Measurements from ENCODE around the gene CALML4. TPM values are rescaled to one million over a fixed set of nuclear protein-coding genes. Genes with fewer than 3 reads are reported as not detected.

Gene CALML4
- total RNA-seq, 2 donors from 2014 or later, result 3.3 to 12.7 TPM

DNA sequence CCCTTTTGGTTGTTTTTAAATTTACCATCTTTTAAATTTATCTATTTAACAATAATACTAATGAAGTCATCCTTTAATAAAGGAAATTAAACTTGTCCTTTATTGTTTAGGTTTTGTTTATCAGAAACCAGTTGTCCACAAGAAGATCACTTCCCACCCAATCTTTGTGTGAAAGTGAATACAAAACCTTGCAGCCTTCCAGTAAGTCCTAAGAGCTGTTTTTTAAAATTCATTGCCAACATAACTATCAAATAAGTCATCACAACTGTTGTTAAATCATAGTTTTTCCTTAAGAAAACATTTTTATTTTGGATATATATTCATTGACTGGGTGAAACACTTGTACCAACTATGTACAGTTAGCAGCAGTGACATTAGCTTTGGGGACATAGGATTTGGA is 59.4 kb downstream of the CALML4 start:
- Histone ChIP-seq H3K4me1 (peaks cover 6% of the 10 kb centered on the region), H3K36me3 (replicated peaks in 1 of 2; ENCODE audit: insufficient read depth in 1 of 2, low read depth in 2 of 2) (peaks cover 3 to 5% of the 10 kb centered on the region in 2 donors), H3K27ac (no peak overlapping the region), H3K9me3 (no peaks in the 10 kb centered on the region), H3K4me3 (no peak overlapping the region), H3K27me3 (no peaks in the 10 kb centered on the region)
- ATAC-seq, result no peak
- DNase-seq, result no peak
- intact Hi-C loops (cut with DNase I), result no loop called here
- TF ChIP-seq POLR2A (IDR thresholded peaks at IDR 0.05) (no peak), CTCF (IDR thresholded peaks at IDR 0.05) (no peak)

DNA sequence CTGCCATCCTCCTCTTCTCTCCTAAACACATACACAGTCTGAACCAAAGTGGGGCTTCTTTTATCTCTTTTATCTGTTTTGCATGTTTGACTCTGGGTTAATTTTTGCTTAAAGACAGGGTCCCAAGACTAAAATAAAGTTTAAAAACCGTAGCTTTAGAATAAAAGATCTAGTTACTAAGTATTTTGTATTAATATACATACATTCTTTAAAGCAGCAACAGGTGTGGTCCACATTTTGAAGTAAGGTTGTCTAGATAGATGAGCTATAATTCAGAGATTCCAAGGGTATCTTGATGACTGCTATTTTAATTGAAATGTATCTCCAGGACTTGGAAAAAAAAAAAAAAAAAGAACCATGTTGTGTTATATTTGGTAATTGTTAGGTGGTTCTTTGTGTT is 61.3 kb downstream of the CALML4 start:
- WGBS, 2 donors, result 51 to 61% methylated on average over 1 of the region's 1 CpG
- Histone ChIP-seq H3K9me3 (no peaks in the 10 kb centered on the region), H3K27ac (no peak overlapping the region), H3K36me3 (replicated peaks in 1 of 2; ENCODE audit: insufficient read depth in 1 of 2, low read depth in 2 of 2) (peaks cover 3 to 5% of the 10 kb centered on the region in 2 donors), H3K27me3 (no peaks in the 10 kb centered on the region), H3K4me3 (no peak overlapping the region), H3K4me1 (peaks cover 21% of the 10 kb centered on the region)
- intact Hi-C loops (cut with DNase I), result no loop called here
- TF ChIP-seq CTCF (IDR thresholded peaks at IDR 0.05) (no peak), POLR2A (IDR thresholded peaks at IDR 0.05) (no peak)
- ATAC-seq (no peak), DNase-seq (no peak)

- Histone ChIP-seq H3K4me3 (no peak overlapping the region), H3K27me3 (no peaks in the 10 kb centered on the region), H3K36me3 (replicated peaks in 1 of 2; ENCODE audit: insufficient read depth in 1 of 2, low read depth in 2 of 2) (peaks cover 3 to 5% of the 10 kb centered on the region in 2 donors), H3K27ac (no peak overlapping the region), H3K4me1 (peaks cover 27% of the 10 kb centered on the region), H3K9me3 (no peaks in the 10 kb centered on the region)
- DNase-seq, result no peak
- no peak for ATAC-seq
- intact Hi-C loops (cut with DNase I), result no loop called here
- no peak for TF ChIP-seq CTCF (IDR thresholded peaks at IDR 0.05)
- no peak for TF ChIP-seq POLR2A (IDR thresholded peaks at IDR 0.05)
- WGBS, 2 donors, result 98% methylated on average over 2 of the region's 2 CpGs
Observed at GRCh38 chr15:68143129-68143528, 62.0 kb downstream of the CALML4 start.

Other genes with a start within 250 kb of the CALML4 start
- 10 to 100 TPM; 24.1 to 63.3 TPM for gene PIAS1, start 151.0 kb downstream of the CALML4 start, total RNA-seq
- gene CLN6, start 24.4 kb upstream of the CALML4 start, total RNA-seq, result 10 to 100 TPM; 12.7 to 21.1 TPM
- gene FEM1B, start 72.4 kb upstream of the CALML4 start, total RNA-seq, result 10 to 100 TPM; 10.5 to 19.7 TPM
- gene ITGA11, start 226.8 kb upstream of the CALML4 start, total RNA-seq, result 1 to 10 TPM in 1 of 2 donors, under 1 TPM in 1; 0.99 to 1.0 TPM

Measured in body of pancreas (tissue), 4 donors.